HG03442 (cell line): ENCODE data around the gene FLT4.
A peak's percentile ranks its signal among the peaks of the same experiment; 100 is the strongest.

Experiments used
- ATAC-seq: cut with Tn5 transposase; IDR thresholded peaks from one replicate; pipeline ENCODE4 v1.9.1; 2021; ENCODE audit warnings: mild to moderate bottlenecking, moderate library complexity; ENCODE audit not compliant: unreplicated experiment

FLT4 gene

DNA sequence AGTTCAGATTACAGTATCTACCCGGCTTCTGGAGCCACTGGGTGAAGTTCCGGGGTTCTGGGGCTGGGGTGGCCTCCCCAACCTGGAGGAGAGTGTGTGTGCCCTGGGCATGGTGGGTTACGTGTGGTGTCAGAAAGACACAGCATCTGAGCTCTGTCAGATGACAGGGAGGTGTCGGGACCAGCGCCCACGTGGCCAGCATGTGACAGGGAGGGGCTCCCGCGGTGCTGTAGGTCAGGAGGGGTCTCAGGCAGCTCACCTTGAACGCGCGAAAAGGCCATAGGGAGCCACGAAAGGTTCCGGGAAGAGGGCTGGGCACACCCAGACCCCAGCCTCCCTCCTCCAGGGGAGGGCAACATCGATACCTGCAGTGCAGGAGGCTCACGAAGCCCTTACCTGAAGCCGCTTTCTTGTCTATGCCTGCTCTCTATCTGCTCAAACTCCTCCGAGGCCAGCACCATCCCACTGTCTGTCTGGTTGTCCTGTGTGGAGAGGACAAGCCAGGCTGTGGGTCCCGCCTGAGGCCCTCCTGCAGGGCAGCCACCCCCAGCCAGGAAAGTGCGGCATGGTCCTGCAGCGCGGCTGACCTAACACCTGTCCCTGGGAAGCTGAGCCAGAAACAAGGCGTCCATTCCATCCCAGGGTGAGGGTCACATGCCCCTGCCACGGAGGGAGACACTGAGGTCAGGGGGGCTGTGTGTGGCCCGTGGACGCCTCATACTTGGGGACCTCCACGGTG, 40.7 kb downstream of the FLT4 start:
- no peak for ATAC-seq

- ATAC-seq, result no peak
These were observed 41.4 kb downstream of the FLT4 start for GRCh38 chr5:180607861-180608571.

GRCh38 chr5:180606215-180606785, 43.1 kb downstream of the FLT4 start:
- peak; percentile 10 for ATAC-seq

GRCh38 chr5:180605554-180606214, 43.7 kb downstream of the FLT4 start:
- peak; percentile 55 for ATAC-seq

DNA sequence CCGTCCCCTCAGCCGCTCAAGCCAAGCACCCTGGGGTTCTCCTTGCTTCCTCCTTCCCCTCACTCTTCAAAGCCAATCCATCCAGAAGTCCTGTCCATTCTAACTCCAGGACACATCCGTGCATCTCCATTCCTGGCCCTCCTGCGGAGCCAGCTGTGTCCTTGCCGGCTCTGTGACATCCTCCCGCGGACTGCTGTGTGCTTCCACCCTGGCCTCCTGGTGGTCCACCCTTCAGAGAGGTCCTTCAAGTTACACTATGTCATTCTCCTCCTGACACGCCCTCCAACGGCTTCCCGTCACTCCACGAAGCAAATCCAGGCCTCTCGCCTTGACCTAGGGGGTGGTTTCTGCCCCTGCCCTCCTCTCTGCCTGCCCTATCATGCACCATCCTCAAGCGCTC, 45.1 kb downstream of the FLT4 start:
- no peak for ATAC-seq

DNA sequence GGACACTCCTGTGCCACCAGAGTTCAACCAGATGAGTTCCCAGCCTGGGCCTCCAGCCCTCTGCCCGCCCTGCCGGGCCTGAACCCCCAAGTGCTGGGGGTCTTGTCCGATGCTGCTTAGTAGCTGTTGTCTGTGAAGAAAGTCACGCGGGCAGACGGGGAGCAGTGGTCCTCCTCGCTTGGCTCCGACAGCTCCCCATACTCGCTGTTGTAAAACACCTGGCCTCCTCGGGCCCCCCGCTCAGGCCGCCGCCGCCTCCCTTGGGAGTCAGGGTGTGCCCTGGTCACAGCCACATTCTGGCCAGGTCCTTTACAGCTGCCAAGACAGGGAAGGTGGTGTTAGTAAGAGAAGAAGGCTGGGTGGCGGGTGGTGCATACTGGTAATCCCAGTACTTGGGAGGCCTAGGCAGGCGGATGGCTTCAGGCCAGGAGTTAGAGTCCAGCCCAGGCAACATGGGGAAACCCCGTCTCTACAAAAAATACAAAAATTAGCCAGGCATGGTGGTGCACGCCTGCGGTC, 46.3 kb downstream of the FLT4 start:
- no peak for ATAC-seq

DNA sequence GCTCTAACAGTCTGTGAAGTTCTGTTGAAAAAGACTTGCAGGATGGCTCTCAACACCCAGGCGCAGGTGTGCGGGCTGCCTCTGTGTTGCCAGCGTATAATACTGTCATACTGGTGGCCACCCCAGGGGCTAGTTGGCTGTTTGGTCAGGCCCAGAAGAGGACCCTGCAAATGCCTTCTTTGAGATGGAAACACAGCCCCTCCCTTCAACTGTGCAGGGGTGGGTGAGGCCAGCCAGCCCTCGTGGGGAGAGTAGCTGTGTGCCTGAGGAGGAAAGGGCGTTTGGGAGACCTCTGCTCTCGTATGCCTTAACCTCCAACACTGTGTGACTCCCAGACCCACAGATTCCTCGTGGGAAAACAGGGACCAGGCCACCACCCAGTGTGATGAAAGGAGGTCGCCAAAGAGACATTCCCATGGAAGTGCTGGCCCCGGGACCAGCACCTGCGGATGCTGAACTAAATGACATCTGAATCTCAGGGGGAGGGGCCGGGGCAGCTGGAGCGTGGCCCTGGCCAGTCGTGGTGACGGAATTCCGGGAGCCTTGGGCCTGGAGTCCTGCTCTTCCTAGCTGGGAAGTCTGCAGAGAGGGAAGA, 46.8 kb downstream of the FLT4 start:
- ATAC-seq, result no peak

DNA sequence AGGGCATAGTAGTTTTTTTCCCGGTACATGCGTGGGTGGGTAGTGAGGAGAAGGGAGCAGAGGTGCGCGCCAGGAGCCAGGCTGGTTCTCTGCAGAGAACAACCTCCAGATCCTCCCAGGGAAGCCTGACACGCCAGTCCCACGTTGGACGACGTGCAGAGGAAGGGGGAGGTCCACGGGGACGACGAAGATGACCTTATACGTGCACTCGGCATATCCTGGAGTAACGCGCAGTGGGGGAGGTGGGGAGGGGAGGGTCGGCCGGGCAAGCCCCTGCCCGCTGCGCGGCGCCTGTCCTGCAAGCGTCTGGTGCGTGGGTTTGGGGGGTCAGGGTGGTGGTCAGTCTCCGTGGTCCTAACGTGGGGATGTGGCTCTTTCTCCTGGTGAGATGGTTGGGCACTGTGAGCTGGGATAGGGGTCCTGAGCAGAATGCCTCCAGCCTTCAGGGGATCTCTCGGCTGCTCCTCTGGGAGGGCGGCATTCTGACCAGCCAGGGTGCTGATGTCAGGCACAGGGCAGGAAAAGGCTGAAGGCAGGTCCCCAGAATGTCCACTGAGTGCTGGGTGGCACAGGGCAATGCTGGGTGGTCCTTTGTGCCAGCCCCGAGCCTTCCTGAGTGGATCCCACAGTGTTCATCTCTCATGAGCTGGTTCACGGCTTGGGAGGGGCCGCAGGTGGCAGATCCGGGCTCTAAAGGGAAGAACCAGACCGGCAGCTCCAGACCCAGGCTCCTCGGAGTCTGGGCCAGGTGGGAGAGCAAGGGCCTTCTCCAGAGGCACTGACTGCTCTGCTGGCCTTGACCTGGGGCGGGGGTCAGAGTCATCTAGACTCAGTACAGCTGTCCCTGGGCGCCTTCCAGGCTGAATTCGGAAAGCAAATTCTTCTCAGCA, 47.6 kb downstream of the FLT4 start:
- no peak for ATAC-seq

GRCh38 chr5:180600554-180601041, 48.8 kb downstream of the FLT4 start:
- ATAC-seq, result no peak

DNA sequence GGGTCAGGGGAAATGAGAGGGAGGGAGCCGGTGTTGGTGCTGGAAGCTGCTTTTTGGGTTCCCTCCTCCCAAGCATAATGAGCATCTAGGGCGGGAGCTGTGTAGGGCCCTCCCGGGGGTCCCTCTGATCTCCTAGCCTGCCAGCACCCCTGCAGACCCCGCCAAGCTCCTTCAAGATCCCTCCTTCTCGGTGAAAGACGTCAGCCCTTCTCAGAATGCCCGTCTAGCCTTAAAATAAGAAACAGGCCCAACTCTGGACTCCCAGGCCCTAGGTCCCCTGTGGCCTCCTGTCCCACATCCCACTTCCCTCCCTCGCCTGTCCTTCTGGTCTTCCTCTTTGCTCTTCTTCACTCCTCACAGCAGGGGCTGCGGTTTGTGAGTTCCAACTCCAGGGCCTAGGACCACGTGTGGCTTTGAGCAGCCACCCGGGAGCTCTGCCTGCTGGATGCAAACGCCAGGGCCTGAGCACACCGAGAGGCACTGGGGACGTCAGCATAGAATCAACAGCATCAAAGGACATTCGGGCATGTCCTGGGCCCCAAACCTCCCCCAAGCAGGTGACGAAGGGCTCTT, 49.3 kb downstream of the FLT4 start:
- no peak for ATAC-seq

DNA sequence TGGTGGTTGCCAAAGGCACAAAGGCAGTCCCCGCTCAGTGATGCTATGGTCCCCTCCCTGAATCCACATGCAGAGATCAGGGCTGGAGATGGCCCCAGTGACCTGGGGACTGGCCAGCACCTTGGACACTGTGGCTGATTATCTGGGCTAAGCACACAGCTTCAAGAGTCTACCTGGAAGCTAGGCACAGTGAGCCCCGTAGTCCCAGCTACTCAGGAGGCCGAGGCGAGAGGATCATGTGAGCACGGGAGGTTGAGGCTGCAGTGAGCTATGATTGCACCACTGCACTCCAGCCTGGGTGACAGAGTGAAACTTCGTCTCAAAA, 49.8 kb downstream of the FLT4 start:
- ATAC-seq, result no peak

DNA sequence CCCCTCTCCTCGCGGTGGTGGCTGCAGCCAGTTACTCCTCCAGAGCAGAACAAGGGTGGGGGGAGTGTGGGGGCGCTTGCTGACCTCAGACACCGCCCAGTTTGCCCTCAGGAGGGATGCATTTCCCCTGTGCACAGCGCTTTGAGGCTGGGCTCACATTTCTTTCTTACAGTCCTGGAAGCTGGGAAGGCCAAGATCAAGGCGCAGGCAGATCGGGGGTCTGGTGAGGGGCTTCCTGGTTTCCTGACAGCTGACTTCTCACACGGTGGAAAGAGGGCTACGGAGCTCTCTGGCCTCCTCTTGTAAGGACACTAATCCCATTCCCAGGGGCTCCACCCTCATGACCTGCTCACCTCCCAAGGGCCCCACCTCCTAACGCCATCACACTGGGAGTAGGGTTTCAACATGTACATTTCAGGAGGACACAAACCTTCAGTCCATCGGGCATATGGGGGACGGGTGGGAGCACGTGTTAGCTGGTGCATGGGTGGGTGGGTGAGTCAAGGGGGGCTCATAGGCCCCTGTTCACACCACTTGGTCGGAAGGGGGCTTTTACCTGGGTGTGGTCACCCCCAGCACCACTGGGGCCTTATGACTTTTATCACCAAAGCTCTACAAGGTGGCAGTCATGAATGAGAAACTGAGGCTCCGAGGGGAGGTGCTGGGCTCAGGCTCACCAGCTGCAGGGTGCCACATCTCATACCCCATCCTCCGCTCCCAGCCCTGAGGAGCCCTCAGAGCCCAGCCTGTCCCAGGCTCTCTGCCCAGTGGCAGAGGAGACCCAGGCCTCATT, 50.4 kb downstream of the FLT4 start:
- ATAC-seq, result no peak

GRCh38 chr5:180598316-180598701, 51.1 kb downstream of the FLT4 start:
- ATAC-seq, result no peak

GRCh38 chr5:180596668-180597231, 52.6 kb downstream of the FLT4 start:
- ATAC-seq, result no peak

GRCh38 chr5:180596115-180596667, 53.2 kb downstream of the FLT4 start:
- no peak for ATAC-seq

DNA sequence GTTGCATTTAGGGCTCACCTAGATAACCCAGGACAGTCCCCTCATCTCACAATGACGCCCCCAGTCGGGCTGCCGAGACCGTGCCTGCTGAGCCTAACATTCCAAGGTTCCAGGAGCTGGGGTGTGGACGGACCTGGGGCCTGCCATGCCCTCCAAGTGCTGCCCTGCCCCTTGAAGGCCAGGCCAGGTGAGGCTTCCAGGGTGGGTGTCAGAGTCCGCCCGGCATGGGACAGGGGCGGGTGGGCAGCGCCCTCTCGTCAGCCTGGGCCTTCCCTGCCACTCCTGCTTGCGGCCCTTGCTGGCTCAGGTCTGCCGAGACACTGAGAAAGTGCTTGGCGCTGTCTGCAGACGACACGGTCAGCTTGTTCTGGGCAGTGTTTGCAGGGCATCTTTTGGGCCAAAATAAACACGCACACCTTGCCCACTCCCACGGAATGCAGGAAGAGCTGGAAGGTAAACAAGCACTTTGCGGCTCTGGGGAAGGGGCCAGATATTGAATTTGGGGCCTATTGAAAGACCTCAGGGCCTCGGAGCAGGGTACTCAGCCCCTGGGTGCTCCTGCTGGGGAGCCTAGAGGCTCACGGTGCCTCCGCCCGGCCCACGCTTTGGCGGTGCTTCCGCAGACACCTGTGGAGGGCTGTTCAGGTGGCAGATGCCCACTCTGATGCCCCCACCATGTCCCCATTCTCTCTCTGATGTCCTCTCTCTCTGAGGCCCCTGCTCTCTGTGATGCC, 53.9 kb downstream of the FLT4 start:
- no peak for ATAC-seq

- no peak for ATAC-seq
These were observed 54.4 kb downstream of the FLT4 start for GRCh38 chr5:180595046-180595379.
